ENCODE data around the gene UFD1. TPM values are rescaled to one million over a fixed set of nuclear protein-coding genes. Genes with fewer than 3 reads are reported as not detected.

Gene UFD1
- total and polyA plus RNA-seq, 9 of the 15 experiments (the other 6 are each of a cell fraction or from before 2014, with no cell fraction given), result 238 to 645 (median 363) TPM

DNA sequence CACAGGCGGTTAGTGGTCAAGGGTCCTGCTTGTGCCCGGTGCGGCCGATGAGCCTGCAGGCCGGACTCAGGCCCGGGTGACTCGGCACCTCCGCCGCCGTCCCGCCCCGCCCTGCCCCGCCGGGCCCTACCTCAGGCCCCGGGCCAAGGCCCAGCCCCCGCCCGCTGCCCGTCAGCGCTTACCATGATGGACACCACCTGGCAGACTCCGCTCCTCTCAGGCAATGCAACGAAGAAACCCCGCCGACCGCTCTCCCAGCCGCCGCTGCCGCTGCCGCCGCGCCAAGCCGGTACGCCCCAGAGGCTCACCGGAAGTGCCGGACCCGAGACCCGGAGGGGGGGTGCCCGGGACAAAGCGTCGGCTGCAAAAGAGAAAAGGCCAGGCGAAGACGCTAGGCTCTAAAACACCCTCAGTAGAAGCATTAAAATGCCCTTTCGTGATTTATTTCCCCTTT lies at the start of gene UFD1 (continued):
- no peak for TF ChIP-seq ZBTB40 (IDR thresholded peaks at IDR 0.05)
- no peak for TF ChIP-seq ZBTB40 (CRISPR knock-in tag; IDR thresholded peaks at IDR 0.05)
- no peak for TF ChIP-seq CREBBP (IDR thresholded peaks at IDR 0.05; ENCODE audit: low read depth, low read length)
- TF ChIP-seq ZNF316 (IDR thresholded peaks at IDR 0.05), result no peak
- peak; percentile 94; the same call in 1 of the 2 replicates for TF ChIP-seq CAMTA2 (CRISPR knock-in tag; conservative IDR thresholded peaks at IDR 0.05)
- TF ChIP-seq SAFB2 (IDR thresholded peaks at IDR 0.05; ENCODE audit: borderline replicate concordance, low read depth, low read length, severe bottlenecking), result no peak
- TF ChIP-seq ZBTB1 (CRISPR knock-in tag; IDR thresholded peaks at IDR 0.05; ENCODE audit: borderline replicate concordance, low read depth), result no peak
- no peak for TF ChIP-seq NEUROD1 (IDR thresholded peaks at IDR 0.05; ENCODE audit: borderline replicate concordance, low read depth, low read length, partially characterized antibody)
- TF ChIP-seq OTX1 (CRISPR knock-in tag; IDR thresholded peaks at IDR 0.05), result no peak
- no peak for TF ChIP-seq DACH1 (IDR thresholded peaks at IDR 0.05; ENCODE audit: partially characterized antibody)
- TF ChIP-seq CUX1 (CRISPR knock-in tag; IDR thresholded peaks at IDR 0.05), result no peak
- TF ChIP-seq HDAC1 (IDR thresholded peaks at IDR 0.05), result no peak
